Fibroblast of lung (primary cell): ENCODE results near the gene SPINDOC. TPM values are rescaled to one million over a fixed set of nuclear protein-coding genes. Genes with fewer than 3 reads are reported as not detected.

Experiments
- DNase-seq, 2 donors: peaks; one replicate each; pipeline versions ENCODE4 v3.0.0 to v3.0.0-alpha.2; 2010; ENCODE audit warnings: low read depth in 2 of 2
- H2AFZ ChIP-seq: 2 replicates; pipeline ENCODE4 v1.5.1; 2012; ENCODE audit warnings: low read length, control low read depth, inconsistent platforms
- H3K27ac ChIP-seq: 2 replicates; pipeline ENCODE4 v1.5.1; 2011; ENCODE audit warnings: low read length, control low read depth; ENCODE audit not compliant: insufficient read depth
- H3K27me3 ChIP-seq: 2 replicates; pipeline ENCODE4 v1.5.1; 2011; ENCODE audit warnings: mild to moderate bottlenecking, low read length; ENCODE audit not compliant: control insufficient read depth, insufficient read depth
- H3K36me3 ChIP-seq: 2 replicates; pipeline ENCODE4 v1.5.1; 2011; ENCODE audit warnings: low read length; ENCODE audit not compliant: control insufficient read depth, insufficient read depth
- H3K4me1 ChIP-seq: 2 replicates; pipeline ENCODE4 v1.5.1; 2011; ENCODE audit warnings: low read length; ENCODE audit not compliant: control insufficient read depth, insufficient read depth; ENCODE audit errors: extremely low read depth
- H3K4me2 ChIP-seq: 2 replicates; pipeline ENCODE4 v1.5.1; 2011; ENCODE audit warnings: low read length, control low read depth; ENCODE audit not compliant: insufficient read depth; ENCODE audit errors: extremely low read depth
- H3K4me3 ChIP-seq, 4 experiments: fragments of 200-600 bp in 1 of 4; sonication (generic) in 1 of 4; replicated peaks in 1 of 4; 2 replicates each; pipeline ENCODE4 v1.5.1; 2011 to 2016; ENCODE audit warnings: low read length in 4 of 4, low read depth in 3 of 4, mild to moderate bottlenecking in 3 of 4, control low read depth in 2 of 4, inconsistent platforms in 1 of 4, mixed read lengths in 1 of 4; ENCODE audit not compliant: insufficient read depth in 1 of 4; ENCODE audit errors: control extremely low read depth in 1 of 4
- H3K79me2 ChIP-seq: 2 replicates; pipeline ENCODE4 v1.5.1; 2012; ENCODE audit warnings: mild to moderate bottlenecking, low read length, inconsistent platforms; ENCODE audit not compliant: control insufficient read depth, insufficient read depth
- H3K9ac ChIP-seq: 2 replicates; pipeline ENCODE4 v1.5.1; 2011; ENCODE audit warnings: mild to moderate bottlenecking, low read length, control low read depth; ENCODE audit not compliant: insufficient read depth
- H3K9me3 ChIP-seq: 2 replicates; pipeline ENCODE4 v1.5.1; 2012; ENCODE audit warnings: low read depth, low read length; ENCODE audit not compliant: control insufficient read depth, insufficient read depth
- H4K20me1 ChIP-seq: 2 replicates; pipeline ENCODE4 v1.5.1; 2011; ENCODE audit warnings: low read length; ENCODE audit not compliant: control insufficient read depth, insufficient read depth; ENCODE audit errors: extremely low read depth
- EZH2 ChIP-seq: IDR thresholded peaks from 2 replicates; pipeline ENCODE4 v1.5.1; 2012; ENCODE audit warnings: low read length, control low read depth, mild to moderate bottlenecking; ENCODE audit errors: missing control alignments
- polyA plus RNA-seq, 2 donors: library from polyadenylated mRNA; depleted of rRNA in 1 of 2; stranded (reverse) in 1 of 2; unstranded in 1 of 2; fragments of >200 nt; gene quantifications; 2 replicates each; pipeline ENCODE4 v1.2.1, GENCODE V29; 2011 to 2012; ENCODE audit warnings: missing spikeins in 1 of 2
- total RNA-seq: library from RNA; depleted of rRNA; stranded (reverse); fragments of >200 nt; gene quantifications from 2 replicates; pipeline ENCODE4 v1.2.1, GENCODE V29; 2014
- TF ChIP-seq, protein P1 (sequence below), 2 donors: IDR thresholded peaks in 1 of 2; conservative IDR thresholded peaks in 1 of 2; 1 replicate in 1 of 2; 2 replicates in 1 of 2; pipeline ENCODE4 v1.5.1; 2011 to 2012; ENCODE audit warnings: low read length in 2 of 2, control low read depth in 1 of 2, inconsistent platforms in 1 of 2, low read depth in 1 of 2, mild to moderate bottlenecking in 1 of 2

SPINDOC gene
- total and polyA plus RNA-seq, 2 donors (not counting 1 experiment from before 2014, with no cell fraction given) = 10.7 to 10.9 TPM

DNA sequence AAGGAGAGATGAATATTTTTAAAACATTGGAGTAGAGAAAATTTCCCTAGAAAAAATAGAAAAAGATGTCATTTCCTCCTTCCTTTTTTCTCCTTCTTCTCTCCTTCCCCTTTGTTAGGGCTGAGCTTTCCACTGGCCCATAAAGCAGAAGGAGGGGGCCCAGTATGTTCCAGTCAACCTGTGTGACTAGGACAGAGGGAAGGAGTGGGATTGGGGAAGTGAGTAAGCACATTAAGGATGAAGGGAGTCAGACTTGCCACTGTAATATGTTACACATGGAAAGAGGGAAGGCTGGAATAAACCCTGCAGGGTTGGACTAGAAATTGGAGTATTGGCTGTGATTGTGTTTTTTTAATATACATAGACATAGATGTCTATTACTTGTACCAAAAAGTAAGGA, 20.1 kb upstream of the SPINDOC start:
- Histone ChIP-seq H3K9ac (no peak overlapping the region), H2AFZ (no peak overlapping the region)

DNA sequence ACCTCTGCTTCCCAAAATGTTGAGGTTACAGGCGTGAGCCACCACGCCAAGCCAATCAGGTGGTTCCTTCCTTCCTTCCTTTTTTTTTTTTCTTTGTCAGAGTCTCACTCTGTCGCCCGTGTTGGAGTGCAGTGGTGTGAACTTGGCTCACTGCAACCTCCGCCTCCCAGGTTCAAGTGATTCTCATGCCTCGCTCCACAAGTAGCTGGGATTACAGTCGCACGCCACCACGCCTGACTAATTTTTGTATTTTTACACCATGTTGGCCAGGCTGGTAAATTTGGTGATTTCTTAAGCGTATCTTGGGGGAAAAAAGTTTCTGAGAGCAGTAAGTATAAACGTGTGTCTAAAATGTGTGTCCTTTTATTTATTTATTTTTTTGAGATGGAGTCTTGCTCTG, 18.2 kb upstream of the SPINDOC start:
- Histone ChIP-seq H3K79me2 (no peaks in the 10 kb centered on the region), H3K36me3 (no peaks in the 10 kb centered on the region), H3K4me1 (no peaks in the 10 kb centered on the region), H4K20me1 (no peaks in the 10 kb centered on the region), H2AFZ (no peak overlapping the region), H3K27me3 (no peaks in the 10 kb centered on the region), H3K4me2 (no peak overlapping the region), H3K4me3 (no peak overlapping the region), H3K9ac (no peak overlapping the region), H3K9me3 (no peaks in the 10 kb centered on the region), H3K27ac (no peak overlapping the region)
- TF ChIP-seq EZH2 = no peak
- TF ChIP-seq, protein P1, sequence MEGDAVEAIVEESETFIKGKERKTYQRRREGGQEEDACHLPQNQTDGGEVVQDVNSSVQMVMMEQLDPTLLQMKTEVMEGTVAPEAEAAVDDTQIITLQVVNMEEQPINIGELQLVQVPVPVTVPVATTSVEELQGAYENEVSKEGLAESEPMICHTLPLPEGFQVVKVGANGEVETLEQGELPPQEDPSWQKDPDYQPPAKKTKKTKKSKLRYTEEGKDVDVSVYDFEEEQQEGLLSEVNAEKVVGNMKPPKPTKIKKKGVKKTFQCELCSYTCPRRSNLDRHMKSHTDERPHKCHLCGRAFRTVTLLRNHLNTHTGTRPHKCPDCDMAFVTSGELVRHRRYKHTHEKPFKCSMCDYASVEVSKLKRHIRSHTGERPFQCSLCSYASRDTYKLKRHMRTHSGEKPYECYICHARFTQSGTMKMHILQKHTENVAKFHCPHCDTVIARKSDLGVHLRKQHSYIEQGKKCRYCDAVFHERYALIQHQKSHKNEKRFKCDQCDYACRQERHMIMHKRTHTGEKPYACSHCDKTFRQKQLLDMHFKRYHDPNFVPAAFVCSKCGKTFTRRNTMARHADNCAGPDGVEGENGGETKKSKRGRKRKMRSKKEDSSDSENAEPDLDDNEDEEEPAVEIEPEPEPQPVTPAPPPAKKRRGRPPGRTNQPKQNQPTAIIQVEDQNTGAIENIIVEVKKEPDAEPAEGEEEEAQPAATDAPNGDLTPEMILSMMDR (conservative IDR thresholded peaks at IDR 0.05 in 1 of 2, IDR thresholded peaks at IDR 0.05 in 1 of 2; ENCODE audit: low read depth in 1 of 2, low read length in 2 of 2) = no peak
- DNase-seq = no peak

More for the DNA sequence above, 20.1 kb upstream of the SPINDOC start:
- no peak overlapping the region for H3K27ac ChIP-seq
- no peaks in the 10 kb centered on the region for H3K27me3 ChIP-seq
- H3K36me3 ChIP-seq = no peaks in the 10 kb centered on the region
- no peaks in the 10 kb centered on the region for H3K79me2 ChIP-seq
- no peaks in the 10 kb centered on the region for H3K4me1 ChIP-seq
- H3K4me3 ChIP-seq = no peak overlapping the region
- no peak for TF ChIP-seq EZH2
- TF ChIP-seq, protein P1 (conservative IDR thresholded peaks at IDR 0.05 in 1 of 2, IDR thresholded peaks at IDR 0.05 in 1 of 2; ENCODE audit: low read depth in 1 of 2, low read length in 2 of 2) = no peak
- no peak overlapping the region for H3K4me2 ChIP-seq
- no peaks in the 10 kb centered on the region for H4K20me1 ChIP-seq
- no peak for DNase-seq
- no peaks in the 10 kb centered on the region for H3K9me3 ChIP-seq

DNA sequence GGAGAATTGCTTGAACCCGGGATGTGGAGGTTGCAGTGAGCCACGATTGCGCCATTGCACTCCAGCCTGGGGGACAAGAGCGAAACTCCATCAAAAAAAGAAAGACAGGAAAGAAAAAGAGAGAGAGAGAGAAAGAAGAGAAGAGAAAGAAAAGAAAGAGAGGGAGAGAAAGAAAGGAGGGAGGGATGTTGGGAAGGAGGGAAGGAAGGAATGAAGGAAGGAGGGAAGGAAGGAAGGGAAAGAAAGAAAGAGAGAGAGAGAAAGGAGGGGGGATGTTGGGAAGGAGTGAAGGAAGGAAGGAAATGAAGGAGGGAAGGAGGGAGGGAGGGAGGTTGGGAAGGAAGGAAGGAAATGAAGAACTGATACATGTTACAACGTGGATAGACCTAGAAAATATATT, 12.3 kb upstream of the SPINDOC start:
- H3K27me3 ChIP-seq = no peaks in the 10 kb centered on the region
- no peaks in the 10 kb centered on the region for H3K79me2 ChIP-seq
- no peak overlapping the region for H3K9ac ChIP-seq
- peaks cover 4% of the 10 kb centered on the region for H3K4me1 ChIP-seq
- no peaks in the 10 kb centered on the region for H3K9me3 ChIP-seq
- no peak overlapping the region for H3K4me2 ChIP-seq
- no peaks in the 10 kb centered on the region for H3K36me3 ChIP-seq
- H2AFZ ChIP-seq = no peak overlapping the region
- TF ChIP-seq, protein P1 (conservative IDR thresholded peaks at IDR 0.05 in 1 of 2, IDR thresholded peaks at IDR 0.05 in 1 of 2; ENCODE audit: low read depth in 1 of 2, low read length in 2 of 2) = no peak
- TF ChIP-seq EZH2 = no peak
- DNase-seq = no peak
- no peaks in the 10 kb centered on the region for H4K20me1 ChIP-seq
- H3K4me3 ChIP-seq = no peak overlapping the region
- no peak overlapping the region for H3K27ac ChIP-seq
